DMS 273 treated with DMSO at 0.1 percent for 48 hours (cell line): ENCODE data around the gene TBXAS1.
"Not testable (repeated sequence)": the region's sequence is repeated elsewhere in the genome, so short reads cannot be mapped to it uniquely, and the experiment has no call there.

ENCODE experiments used
- DNase-seq: peaks from one replicate; lab custom pipeline; 2025; lab: John Stamatoyannopoulos, UW

The TBXAS1 gene

GRCh38 chr7:139893461-139893860 lies 64.4 kb downstream of the TBXAS1 start:
- DNase-seq: no peak

- no peak for DNase-seq
Observed at GRCh38 chr7:139893999-139894398, 64.9 kb downstream of the TBXAS1 start.

- no peak for DNase-seq
Observed at GRCh38 chr7:139895141-139895829, 66.2 kb downstream of the TBXAS1 start.

- no peak for DNase-seq
Observed at GRCh38 chr7:139896288-139896687, 67.2 kb downstream of the TBXAS1 start.

- no peak for DNase-seq
Observed at GRCh38 chr7:139896831-139897230, 67.8 kb downstream of the TBXAS1 start.

GRCh38 chr7:139897422-139898090 lies 68.5 kb downstream of the TBXAS1 start:
- DNase-seq: no peak

- DNase-seq: no peak
Observed at GRCh38 chr7:139898483-139898882, 69.4 kb downstream of the TBXAS1 start.

- DNase-seq: no peak
Observed at GRCh38 chr7:139899328-139899955, 70.4 kb downstream of the TBXAS1 start.

GRCh38 chr7:139900326-139900725 lies 71.3 kb downstream of the TBXAS1 start:
- no peak for DNase-seq

GRCh38 chr7:139901056-139901795 lies 72.2 kb downstream of the TBXAS1 start:
- DNase-seq: no peak

GRCh38 chr7:139901901-139902300 lies 72.8 kb downstream of the TBXAS1 start:
- no peak for DNase-seq

- DNase-seq: no peak
Observed at GRCh38 chr7:139902436-139903102, 73.5 kb downstream of the TBXAS1 start.

- not testable (repeated sequence) for DNase-seq
Observed at GRCh38 chr7:139903103-139903477, 74.0 kb downstream of the TBXAS1 start.

- DNase-seq: no peak
Observed at GRCh38 chr7:139906879-139907278, 77.8 kb downstream of the TBXAS1 start.

GRCh38 chr7:139908792-139909191 lies 79.7 kb downstream of the TBXAS1 start:
- no peak for DNase-seq

GRCh38 chr7:139909379-139910050 lies 80.5 kb downstream of the TBXAS1 start:
- DNase-seq: no peak

- no peak for DNase-seq
Observed at GRCh38 chr7:139913021-139913844, 84.2 kb downstream of the TBXAS1 start.

- no peak for DNase-seq
Observed at GRCh38 chr7:139913845-139914135, 84.7 kb downstream of the TBXAS1 start.

GRCh38 chr7:139914306-139915267 lies 85.5 kb downstream of the TBXAS1 start:
- no peak for DNase-seq
